Measurements from ENCODE around the gene COL25A1.
"Not testable (repeated sequence)": the region's sequence is repeated elsewhere in the genome, so short reads cannot be mapped to it uniquely, and the experiment has no call there.

Gene COL25A1

DNA sequence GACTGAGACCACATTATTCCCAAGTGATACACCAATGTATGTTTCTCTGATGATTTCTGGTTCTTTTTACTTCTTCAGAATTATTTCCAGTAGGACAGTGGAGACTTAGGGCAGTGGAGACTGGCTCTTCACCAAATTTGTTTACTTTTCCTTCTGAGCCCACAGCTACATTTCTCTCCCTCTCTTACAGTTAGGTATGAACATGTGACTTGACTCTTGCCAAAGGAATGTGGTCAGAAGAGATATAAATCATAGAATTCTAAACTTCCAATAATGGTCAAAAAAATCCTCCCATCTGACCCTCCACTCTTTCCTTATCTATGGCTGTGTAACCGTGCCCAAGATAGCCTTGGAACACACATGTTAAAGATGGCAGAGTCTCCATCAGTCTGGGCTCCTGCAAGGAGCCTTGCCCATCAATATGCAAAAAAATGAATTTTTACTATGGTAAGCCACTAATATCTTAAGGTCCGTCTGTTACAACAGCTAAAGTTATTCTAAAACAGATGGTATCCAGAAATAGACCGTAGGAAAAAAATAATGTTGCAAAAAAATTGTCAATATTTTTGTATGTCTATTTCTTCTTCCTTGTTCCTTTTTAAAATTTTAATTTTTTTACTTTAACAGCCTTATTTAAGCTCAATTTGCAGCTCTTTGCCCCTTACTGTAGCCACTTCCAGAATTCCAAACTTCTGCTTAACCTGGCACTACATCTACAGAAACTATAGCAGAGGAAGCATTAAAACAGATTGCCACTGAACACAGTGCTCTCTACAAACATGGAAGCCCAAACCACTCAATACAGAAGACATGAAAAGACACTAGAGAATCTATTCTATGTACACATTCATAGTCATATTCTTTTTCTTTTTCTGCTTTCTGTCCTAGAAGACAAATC, 260.7 kb downstream of the COL25A1 start:
- no peak for FAIRE-seq

DNA sequence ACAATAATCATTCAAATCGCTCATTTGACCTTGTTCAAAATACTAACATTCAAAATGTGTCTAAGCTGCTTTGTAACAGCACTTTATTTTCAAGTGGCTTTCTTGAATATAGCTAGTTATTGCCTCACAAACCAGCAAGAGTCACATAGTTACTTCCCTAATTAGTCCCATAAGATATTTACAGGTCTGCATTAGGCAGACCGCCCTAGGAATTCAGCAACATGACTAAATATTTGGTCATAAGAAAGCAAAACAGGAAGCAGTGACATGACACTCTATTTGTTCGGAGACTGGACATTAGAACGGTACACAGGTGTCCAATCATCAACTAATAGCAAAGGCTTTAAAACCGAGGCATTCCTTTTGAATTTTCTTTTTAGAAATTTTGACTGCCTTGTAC, 262.0 kb downstream of the COL25A1 start:
- FAIRE-seq: no peak

DNA sequence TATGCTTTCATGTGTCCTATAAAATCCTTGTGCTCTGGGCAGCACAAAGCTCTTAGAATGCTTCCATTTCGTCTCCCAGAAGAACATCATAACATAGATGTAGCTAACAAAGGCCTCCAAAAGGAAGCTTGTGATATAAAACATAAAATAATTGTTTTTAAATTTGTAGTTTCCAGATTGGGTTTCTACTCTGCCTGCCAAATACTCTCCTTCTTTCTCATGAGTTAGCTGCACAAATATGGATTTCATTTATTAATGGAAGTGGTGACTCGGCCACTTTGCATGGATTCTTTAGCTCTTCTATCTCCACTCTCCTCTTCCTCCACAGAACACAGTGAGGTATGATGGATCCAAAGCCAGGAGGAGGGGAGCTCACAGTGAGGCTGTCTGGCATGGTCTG, 265.4 kb downstream of the COL25A1 start:
- FAIRE-seq: no peak

DNA sequence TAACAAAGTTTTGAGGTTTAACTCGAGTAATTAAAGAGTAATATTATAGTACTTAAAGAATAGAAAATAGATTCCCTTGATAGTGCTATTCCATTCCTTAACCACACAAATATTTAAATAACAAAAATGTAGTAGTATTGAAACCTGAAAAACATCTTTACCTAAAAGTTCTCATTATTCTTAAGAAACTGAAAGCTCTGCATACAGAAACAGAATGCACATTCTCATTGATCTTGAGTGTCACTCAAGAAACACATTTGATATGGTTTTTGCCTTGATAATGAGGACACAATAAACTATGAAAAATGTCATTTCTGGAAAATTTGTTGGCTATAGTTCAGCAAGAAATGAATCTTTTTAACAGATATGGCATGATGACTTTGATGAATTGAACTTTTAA, 268.5 kb downstream of the COL25A1 start:
- FAIRE-seq: no peak

DNA sequence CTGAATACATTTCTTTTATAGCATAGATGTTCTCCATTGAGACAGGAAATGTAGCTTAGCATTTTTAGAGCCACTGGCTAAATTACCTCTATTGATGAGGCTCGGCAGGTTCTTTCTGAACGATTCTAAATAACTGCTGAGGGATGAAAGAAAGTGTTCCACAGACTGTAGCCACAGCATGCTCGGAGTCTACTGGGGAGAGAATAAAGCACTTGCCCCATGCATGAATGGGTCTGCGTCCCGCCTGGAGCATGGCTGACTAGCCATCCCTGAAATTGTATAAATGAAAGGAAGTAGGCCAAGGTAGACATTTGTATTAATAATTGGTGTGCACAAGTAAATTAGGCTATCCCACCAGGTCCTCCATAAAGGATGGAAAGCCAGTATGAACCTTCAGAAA, 269.8 kb downstream of the COL25A1 start:
- FAIRE-seq: no peak

DNA sequence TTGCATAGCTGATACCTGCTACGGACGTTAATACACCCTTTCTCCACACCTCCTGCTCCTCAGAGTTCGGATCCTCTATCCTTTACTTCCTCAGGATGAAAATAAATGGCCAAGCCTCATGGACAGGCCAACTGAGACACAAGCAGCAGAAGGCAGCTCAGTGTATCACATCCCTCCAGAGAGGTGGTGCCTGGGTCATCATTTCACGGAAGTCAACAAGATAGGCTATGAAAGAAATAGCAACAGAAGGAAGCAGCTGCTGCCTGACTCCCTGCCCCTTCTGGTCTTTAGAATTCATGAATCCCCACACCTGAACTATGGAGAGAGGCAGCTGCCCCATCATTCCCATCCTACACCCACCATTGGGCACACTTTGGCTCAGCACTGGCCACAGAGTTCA, 272.5 kb downstream of the COL25A1 start:
- no peak for FAIRE-seq

DNA sequence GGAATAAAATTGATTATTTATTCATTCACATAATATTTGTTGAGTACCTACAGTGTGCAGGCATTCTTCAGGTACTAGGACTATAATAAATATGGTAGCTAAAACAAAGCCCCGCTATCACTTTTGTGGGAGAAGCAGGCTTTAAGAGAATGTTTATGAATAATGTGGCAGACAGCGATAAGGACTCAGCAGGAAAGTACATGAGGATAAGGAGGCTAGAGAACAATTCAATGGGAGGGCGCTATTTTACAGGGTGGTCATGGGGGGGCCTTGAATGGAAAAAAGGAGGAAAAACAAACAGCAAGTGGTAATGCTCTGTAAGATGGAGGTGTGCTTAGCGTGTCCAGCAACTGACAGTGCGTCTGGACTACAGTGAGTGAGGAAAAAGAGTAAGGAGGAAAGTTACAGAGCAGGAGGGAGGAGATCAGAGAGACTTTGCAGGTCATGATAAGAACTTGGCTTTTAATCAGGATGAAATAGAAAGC, 275.4 kb downstream of the COL25A1 start:
- no peak for FAIRE-seq

DNA sequence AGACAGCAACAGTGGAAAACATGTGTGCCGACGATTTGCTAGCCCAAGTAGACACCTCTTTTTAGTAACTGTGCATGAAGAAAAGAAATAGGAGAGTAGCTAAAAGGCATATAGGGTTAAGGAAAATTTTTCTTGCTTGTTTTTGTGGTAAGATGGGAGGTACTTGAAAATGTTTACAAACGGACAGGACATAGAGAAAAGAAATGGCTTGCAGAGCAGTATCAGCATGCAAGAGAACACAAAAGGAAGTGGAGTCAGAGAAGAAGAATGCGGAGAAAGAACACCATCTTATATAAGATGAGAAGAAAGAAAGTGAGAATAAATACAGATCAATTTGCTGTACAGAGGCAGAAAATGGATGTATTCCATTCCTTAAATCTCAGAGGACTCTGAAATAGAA, 275.9 kb downstream of the COL25A1 start:
- FAIRE-seq: no peak

DNA sequence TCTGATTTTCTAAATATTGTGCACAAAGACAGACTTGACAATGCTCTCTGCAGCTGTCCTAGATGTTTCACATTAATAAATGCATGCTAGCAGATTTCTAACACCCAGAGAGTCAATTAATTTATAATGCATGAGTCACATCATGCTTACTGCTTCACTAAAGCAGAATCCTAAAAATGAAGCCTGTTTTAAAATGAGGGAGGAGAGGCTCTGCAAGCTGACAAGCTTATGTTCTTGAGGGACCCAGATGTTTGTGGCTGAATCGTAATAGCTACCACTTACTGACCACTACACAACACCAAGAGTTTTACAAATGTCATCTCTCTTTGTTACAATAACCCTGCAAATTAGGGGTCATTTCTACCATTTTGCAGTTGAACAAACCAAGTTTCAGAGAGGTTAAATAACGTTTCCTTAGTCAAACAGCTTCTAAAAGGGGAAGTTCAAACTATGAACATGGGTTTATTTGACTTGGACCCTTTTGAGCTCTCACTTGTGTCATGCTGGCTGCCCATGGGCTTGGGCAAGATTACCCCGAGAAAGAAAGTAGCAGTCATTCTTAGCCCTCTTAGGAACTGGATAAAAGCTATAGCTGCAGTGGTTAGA, 276.9 kb downstream of the COL25A1 start:
- FAIRE-seq: no peak

DNA sequence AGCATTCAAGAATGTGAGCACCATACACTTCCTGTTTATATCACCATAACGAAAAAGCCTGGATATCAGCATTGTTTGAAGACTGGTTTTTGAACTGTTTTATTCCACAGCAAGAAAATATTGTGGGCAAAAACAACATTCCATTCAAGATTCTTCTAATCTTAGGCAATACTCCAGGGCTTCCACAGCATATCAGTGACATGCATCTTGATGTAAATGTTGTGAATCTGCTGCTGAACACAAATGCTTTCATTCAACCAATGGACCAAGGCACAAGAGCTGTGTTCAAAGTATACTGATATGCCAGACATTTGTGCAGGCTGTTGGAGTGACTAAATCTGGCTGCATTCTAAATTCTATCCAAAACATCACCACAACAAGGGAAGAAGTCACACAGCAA, 279.5 kb downstream of the COL25A1 start:
- no peak for FAIRE-seq

DNA sequence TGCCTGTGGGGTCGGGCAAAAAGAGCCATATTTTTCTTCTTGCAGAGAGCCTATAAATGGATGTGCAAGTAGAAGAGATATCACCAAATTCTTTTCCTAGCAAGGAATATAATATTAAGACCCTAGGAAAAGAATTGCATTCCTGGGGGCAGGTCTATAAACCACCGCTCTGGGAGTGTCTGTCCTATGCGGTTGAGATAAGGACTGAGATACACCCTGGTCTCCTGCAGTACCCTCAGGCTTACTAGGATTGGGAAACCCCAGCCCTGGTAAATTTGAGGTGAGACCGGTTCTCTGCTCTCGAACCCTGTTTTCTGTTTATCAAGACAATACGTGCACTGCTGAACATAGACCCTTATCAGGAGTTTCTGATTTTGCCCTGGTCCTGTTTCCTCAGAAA, 280.8 kb downstream of the COL25A1 start:
- FAIRE-seq: not testable (repeated sequence)

DNA sequence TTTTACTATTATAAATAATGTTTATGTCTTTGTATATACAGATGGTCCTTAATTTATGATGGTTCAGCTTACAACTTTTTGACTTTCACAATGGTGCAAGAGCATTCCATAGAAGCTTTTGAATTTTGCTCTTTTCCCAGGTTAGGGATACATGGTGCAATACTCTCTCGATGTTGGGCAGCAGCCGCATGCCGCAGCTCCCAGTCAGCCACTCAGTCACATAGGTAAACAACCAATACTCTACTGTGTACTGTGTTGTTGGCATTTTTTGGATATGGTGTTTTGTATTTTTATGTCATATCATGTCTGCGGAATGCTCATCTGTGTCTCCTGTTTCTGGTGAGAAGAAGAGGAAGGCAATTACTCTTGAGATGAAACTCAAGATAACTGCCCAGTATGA, 281.6 kb downstream of the COL25A1 start:
- no peak for FAIRE-seq

DNA sequence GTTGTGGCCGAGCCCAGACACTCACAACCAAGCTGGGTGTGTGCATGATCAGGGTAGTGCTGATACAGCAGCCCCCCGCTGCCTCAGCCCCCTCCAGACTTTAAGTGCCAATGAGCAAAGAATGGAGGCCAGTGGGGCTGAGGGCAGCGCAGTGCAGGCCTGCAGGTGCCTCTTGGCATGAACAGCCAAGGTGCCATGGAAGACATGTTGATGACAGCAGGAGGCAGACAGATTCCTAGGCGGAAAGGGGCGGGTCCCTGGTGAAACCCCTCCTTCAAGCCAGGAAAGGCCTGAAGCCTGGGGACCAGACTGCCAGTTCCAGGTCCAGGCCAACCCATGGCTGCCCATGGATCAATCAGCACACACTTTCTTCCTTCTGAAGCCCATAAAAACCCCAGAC, 286.3 kb downstream of the COL25A1 start:
- FAIRE-seq: no peak

DNA sequence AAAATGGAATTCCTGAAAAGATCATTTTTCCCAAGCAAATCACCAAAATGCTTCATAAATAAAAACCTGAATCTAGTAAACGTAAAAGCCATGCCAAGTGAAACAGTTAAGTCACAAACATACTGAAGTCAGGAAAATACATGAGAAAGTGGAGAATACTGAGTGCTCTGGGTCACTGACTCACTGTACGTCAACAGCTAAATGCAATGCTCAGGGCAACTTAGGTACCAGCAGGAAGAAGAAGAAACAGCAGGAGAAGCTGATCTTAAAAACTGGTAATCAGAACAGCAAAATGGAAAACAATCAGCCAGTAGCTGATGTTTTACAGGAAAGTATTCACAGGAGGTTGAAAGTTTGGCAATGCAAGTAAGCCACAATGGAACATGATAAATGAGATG, 287.0 kb downstream of the COL25A1 start:
- no peak for FAIRE-seq

DNA sequence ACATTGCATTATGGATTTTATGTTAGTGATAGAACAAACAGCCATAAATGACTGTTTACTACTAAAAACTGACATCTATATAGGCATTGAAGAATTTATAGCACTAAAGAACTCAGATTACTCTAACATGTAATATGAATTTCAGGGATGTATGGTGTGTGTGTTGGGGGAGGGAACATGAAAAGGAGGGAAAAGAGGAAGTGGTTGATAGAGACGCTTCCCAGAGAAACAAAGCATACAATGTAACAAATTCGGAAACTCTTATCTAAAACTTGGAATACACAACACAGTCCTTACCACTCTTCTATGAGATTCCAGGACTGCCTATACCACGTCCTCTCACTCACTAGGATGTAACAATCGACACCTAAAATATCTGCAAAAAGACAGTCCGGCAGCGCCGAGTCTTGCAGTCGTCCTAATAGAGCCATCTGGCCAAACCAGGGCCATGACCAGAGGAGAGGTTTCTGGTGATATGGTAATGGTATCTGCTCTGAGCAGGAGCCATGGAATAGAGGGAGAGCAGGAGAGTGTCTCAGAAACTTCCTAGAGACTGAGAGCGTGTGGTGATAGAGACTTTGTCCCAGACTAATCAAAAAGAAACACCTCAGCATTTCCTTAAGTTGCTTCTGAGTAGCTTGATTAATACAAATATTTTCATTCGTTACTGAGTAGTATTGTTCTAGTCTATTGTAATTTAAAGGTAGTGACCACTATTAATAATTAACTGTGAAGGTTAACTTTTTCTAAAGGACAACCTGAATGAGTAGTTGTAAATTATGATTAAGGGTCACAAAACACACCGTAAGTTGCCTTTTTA, 287.7 kb downstream of the COL25A1 start:
- FAIRE-seq: no peak

DNA sequence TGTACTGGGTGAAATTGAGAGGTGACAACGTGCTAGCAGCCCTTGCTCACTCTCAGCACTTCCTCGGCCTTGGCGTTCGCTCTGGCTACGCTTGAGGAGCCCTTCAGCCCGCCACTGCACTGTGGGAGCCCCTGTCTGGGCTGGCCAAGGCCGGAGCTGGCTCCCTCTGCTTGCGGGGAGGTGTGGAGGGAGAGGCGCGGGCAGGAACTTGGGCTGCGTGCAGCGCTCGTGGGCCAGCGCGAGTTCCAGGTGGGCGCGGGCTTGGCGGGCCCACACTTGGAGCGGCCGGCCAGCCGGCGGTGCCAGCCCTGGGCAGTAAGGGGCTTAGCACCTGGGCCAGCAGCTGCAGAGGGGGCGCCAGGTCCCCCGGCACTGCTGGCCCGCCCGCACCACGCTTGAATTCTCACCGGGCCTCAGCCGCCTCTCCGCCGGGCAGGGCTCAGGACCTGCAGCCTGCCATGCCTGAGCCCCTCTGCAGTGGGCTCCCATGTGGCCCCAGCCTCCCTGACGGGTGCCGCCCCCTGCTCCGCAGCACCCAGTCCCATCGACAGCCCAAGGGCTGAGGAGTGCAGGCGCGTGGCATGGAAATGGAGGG, 290.1 kb downstream of the COL25A1 start:
- FAIRE-seq: no peak

DNA sequence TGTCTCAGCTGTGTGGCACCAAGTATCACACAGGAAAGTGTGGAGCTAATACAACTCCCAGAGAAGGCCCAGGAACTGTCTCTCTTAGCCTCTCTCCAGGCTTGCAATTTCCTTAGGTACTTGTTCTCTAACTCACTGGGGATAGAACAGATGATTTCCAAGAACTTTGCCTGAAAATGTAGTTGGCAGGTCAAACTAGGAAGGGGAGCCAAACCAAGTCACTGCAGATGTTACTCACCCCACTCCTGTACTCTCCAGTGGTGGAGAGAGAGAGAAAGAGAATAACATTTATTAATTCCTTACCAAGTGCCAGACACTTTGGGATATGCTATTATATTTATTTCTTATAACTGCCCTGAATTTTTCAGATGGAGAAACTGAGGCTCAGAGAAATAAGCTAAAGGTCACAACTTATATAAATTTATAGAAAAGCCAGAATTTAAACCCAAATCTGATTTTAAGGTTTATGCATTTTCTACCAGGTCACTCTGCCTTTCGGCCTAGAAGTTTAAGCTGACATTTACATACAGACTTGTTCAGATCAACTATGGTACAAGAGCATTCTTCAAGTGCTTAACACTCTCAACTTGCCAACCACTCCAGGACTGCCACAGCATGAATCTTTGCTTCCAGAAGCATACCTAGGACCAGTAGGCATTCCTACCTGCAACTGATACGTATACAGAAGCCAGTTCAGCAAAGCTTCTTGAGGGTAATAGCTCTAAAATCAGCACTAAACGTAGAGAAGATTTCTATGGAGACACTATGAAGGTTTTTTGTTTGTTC, 291.0 kb downstream of the COL25A1 start:
- no peak for FAIRE-seq

DNA sequence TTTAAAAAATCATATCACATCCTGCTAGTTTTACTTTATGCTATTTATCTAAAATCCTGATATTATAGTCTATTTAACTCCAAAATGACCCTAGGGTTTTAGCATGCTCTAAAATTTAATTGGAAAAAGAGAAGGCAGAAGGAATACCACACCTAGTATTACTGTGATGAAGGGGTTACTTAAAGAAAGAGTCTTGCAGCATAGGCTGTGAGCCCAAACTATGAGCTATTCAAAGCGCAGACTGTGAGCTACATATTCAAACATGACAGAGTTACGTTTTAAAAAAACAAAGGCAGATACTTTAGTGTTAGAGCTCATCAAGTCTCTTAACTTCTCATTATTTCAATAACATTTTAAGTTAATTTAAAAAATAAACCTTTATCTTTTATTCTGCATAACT, 291.9 kb downstream of the COL25A1 start:
- FAIRE-seq: no peak

DNA sequence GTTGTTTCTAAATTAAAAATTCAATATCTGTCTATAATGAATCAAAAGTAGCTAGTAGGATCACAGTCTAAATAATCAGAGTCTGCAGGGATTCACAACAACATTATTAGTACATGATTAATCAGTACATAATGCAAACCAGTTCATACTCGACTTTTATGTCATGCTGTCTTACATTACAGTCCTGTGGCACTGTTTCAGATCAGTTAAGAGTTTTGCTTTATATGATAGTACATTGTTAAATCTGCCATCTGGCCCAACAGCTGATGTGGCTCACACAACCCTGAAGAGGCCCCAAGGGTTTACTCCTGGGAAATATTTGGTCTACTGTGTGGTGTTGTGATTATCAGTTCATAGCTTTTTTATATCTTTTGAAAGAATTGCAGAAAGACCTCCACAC, 292.5 kb downstream of the COL25A1 start:
- FAIRE-seq: no peak

DNA sequence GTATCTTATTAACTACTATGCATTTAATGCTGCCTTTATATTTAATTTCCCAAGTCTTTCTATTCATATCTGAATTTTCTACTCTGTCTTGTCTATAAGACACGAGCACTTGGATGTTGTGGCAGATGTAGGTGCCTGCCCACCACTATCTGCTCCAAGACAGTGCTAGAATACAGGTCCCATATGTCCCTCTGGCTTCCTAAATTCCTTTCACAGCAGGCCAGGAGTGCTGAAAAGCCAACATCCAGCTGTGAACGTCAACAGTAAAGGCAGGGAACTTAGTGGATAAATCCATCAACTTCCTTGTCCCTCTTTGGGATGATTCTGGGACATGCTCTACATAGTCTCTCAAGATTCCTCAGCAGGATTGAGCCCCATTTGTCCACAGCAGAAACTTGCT, 294.5 kb downstream of the COL25A1 start:
- FAIRE-seq: no peak

DNA sequence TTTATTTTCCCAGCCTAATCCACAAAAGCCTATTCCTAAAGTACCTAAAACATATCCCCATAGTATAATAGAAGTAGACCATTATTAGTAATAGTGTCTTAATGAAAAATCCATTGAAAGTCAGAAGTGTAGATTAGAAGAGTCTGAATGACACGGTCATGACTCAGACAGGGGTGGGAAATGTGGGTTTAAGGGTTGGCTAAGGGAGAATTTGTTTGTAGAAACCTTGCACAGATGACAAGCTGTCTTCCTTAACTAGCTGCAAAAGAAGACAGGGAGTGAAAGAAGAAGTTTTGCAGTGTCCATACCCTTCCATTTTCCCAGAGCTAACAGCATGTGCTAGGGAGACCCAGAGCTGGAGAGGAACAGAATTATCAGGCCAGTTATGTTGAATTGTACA, 296.9 kb downstream of the COL25A1 start:
- FAIRE-seq: no peak

DNA sequence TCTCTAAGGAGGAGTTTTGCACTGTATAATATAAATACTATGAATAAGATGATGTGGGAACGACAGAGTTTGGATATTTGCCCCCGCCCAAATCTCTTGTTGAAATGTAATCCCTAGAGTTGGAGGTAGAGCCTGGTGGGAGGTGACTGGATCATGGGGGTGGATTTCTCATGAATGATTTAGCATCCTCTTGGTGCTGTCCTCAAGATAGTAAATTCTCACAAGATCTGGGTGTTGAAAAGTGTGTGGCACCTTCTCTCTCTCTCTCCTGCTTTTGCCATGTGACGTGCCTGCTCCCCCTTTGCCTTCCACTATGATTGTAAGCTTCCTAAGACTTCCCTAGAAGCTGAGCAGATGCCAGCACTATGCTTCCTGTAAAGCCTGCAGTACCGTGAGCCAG, 298.0 kb downstream of the COL25A1 start:
- FAIRE-seq: no peak

Measured in TTC549 (cell line).